HepG2 (cell line): Measurements from ENCODE around the gene FRG1. TPM values are rescaled to one million over a fixed set of nuclear protein-coding genes. Genes with fewer than 3 reads are reported as not detected.
A peak's percentile ranks its signal among the peaks of the same experiment; 100 is the strongest.

Source experiments
- ARID2 ChIP-seq: sonication (generic); formaldehyde crosslinking; IDR thresholded peaks from 2 replicates; pipeline ENCODE4 v1.8.1; 2022; ENCODE audit warnings: mild to moderate bottlenecking, missing genetic modification reagents, borderline replicate concordance
- CCAR2 ChIP-seq: fragments of 200-400 bp; formaldehyde crosslinking; optimal IDR thresholded peaks from 2 replicates; pipeline ENCODE3; 2018; ENCODE audit warnings: low read depth, mild to moderate bottlenecking, low read length, moderate library complexity
- FOXJ3 ChIP-seq: sonication (generic); formaldehyde crosslinking; IDR thresholded peaks from 2 replicates; pipeline ENCODE4 v1.4.0; 2020; ENCODE audit warnings: missing genetic modification reagents, mild to moderate bottlenecking, borderline replicate concordance
- FOXK1 ChIP-seq: sonication (generic); formaldehyde crosslinking; IDR thresholded peaks from 2 replicates; pipeline ENCODE4 v1.4.0; 2020; ENCODE audit warnings: low read depth, missing genetic modification reagents, borderline replicate concordance
- GPN1 ChIP-seq: sonication (generic); formaldehyde crosslinking; IDR thresholded peaks from 2 replicates; pipeline ENCODE4 v1.5.1; 2020; ENCODE audit warnings: missing genetic modification reagents, borderline replicate concordance
- GRHL1 ChIP-seq: sonication (generic); formaldehyde crosslinking; conservative IDR thresholded peaks from 2 replicates; pipeline ENCODE4 v1.8.0; 2022; ENCODE audit warnings: missing genetic modification reagents
- SIX1 ChIP-seq: sonication (generic); formaldehyde crosslinking; IDR thresholded peaks from 2 replicates; pipeline ENCODE4 v1.4.0; 2020; ENCODE audit warnings: missing genetic modification reagents, borderline replicate concordance
- SP4 ChIP-seq: sonication (generic); formaldehyde crosslinking; IDR thresholded peaks from 2 replicates; pipeline ENCODE4 v1.8.1; 2023; ENCODE audit warnings: mild to moderate bottlenecking, missing genetic modification reagents
- TEAD2 ChIP-seq: sonication (generic); formaldehyde crosslinking; IDR thresholded peaks from 2 replicates; pipeline ENCODE4 v1.9.0; 2021; ENCODE audit warnings: missing genetic modification reagents
- ZBTB46 ChIP-seq: sonication (generic); formaldehyde crosslinking; IDR thresholded peaks from 2 replicates; pipeline ENCODE4 v1.4.0; 2020; ENCODE audit warnings: mild to moderate bottlenecking, missing genetic modification reagents, borderline replicate concordance
- ZMAT5 ChIP-seq: sonication (generic); formaldehyde crosslinking; IDR thresholded peaks from 2 replicates; pipeline ENCODE4 v1.5.0; 2020; ENCODE audit warnings: mild to moderate bottlenecking, low read depth, missing genetic modification reagents, borderline replicate concordance
- ZNF275 ChIP-seq: sonication (generic); formaldehyde crosslinking; IDR thresholded peaks from 2 replicates; pipeline ENCODE4 v1.8.0; 2022; ENCODE audit warnings: missing genetic modification reagents, mild to moderate bottlenecking, inconsistent platforms, borderline replicate concordance
- ZNF549 ChIP-seq: sonication (generic); formaldehyde crosslinking; IDR thresholded peaks from 2 replicates; pipeline ENCODE4 v1.5.0; 2020; ENCODE audit warnings: missing genetic modification reagents
- ZZZ3 ChIP-seq: sonication (generic); formaldehyde crosslinking; IDR thresholded peaks from 2 replicates; pipeline ENCODE4 v1.4.0; 2020; ENCODE audit warnings: missing genetic modification reagents, mild to moderate bottlenecking, borderline replicate concordance
- polyA plus RNA-seq, 8 experiments: library from polyadenylated mRNA; depleted of rRNA in 3 of 8; stranded (reverse) in 7 of 8; unstranded in 1 of 8; fragments of >200 nt; fragmentation: Illumina TruSeq in 4 of 8; extraction: Trizol in 4 of 8; gene quantifications; 2 replicates each; pipeline versions ENCODE4 v1.2.1 to v1.2.3, GENCODE V29; 2011 to 2016; ENCODE audit warnings: low read depth in 4 of 8, missing spikeins in 1 of 8, mixed read lengths in 1 of 8; ENCODE audit not compliant: insufficient read depth in 1 of 8
- total RNA-seq, 5 experiments: library from RNA; depleted of rRNA; stranded (reverse); fragments of >200 nt; fragmentation: Illumina TruSeq; extraction: Trizol; gene quantifications; 2 replicates each; pipeline ENCODE4 v1.2.3, GENCODE V29; 2016; ENCODE audit warnings: low read depth in 1 of 5
- TF ChIP-seq, protein P1 (sequence below): sonication (generic); formaldehyde crosslinking; IDR thresholded peaks from 2 replicates; pipeline ENCODE4 v1.4.0; 2020; ENCODE audit warnings: missing genetic modification reagents, low read depth, mild to moderate bottlenecking, borderline replicate concordance
- TF ChIP-seq, protein P2 (sequence below): sonication (generic); formaldehyde crosslinking; IDR thresholded peaks from 2 replicates; pipeline ENCODE4 v1.8.0; 2022; ENCODE audit warnings: missing genetic modification reagents, mild to moderate bottlenecking, moderate library complexity, borderline replicate concordance

FRG1 gene
- total and polyA plus RNA-seq, 2 of the 13 experiments (the other 11 are each of a cell fraction or from before 2014, with no cell fraction given), result 5.7 to 42.6 TPM

- TF ChIP-seq GRHL1 (no peak), CCAR2 (peak; percentile 67), SIX1 (CRISPR knock-in tag) (no peak), ZNF549 (CRISPR knock-in tag) (no peak), TEAD2 (0 out of 2 replicates have a peak, but pooled peaks have one; percentile 51), ZNF275 (CRISPR knock-in tag) (peak; percentile 55; the same call in 1 of the 2 replicates), ZBTB46 (CRISPR knock-in tag) (no peak), ARID2 (no peak), FOXJ3 (CRISPR knock-in tag) (peak; percentile 55; the same call in 1 of the 2 replicates), GPN1 (CRISPR knock-in tag) (0 out of 2 replicates have a peak, but pooled peaks have one; percentile 32), FOXK1 (CRISPR knock-in tag) (peak; percentile 93), ZMAT5 (no peak), SP4 (CRISPR knock-in tag) (peak; percentile 83), ZZZ3 (CRISPR knock-in tag) (no peak; the same call in 1 of the 2 replicates)
- TF ChIP-seq, protein P1, sequence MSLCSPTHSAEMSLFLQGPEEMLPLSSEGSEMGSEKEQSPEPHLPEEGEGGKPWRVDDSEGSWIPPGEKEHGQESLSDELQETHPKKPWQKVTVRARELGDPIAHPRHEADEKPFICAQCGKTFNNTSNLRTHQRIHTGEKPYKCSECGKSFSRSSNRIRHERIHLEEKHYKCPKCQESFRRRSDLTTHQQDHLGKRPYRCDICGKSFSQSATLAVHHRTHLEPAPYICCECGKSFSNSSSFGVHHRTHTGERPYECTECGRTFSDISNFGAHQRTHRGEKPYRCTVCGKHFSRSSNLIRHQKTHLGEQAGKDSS, result peak; percentile 95; the same call in 1 of the 2 replicates
- TF ChIP-seq, protein P2, sequence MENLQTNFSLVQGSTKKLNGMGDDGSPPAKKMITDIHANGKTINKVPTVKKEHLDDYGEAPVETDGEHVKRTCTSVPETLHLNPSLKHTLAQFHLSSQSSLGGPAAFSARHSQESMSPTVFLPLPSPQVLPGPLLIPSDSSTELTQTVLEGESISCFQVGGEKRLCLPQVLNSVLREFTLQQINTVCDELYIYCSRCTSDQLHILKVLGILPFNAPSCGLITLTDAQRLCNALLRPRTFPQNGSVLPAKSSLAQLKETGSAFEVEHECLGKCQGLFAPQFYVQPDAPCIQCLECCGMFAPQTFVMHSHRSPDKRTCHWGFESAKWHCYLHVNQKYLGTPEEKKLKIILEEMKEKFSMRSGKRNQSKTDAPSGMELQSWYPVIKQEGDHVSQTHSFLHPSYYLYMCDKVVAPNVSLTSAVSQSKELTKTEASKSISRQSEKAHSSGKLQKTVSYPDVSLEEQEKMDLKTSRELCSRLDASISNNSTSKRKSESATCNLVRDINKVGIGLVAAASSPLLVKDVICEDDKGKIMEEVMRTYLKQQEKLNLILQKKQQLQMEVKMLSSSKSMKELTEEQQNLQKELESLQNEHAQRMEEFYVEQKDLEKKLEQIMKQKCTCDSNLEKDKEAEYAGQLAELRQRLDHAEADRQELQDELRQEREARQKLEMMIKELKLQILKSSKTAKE, result no peak
These were observed at the start of gene FRG1 (continued) for GRCh38 chr4:189940178-189941004.
